Activated CD4-positive, alpha-beta T cell treated with anti-CD3 and anti-CD28 coated beads for 36 hours (primary cell): ENCODE data around the gene LMX1B. TPM values are rescaled to one million over a fixed set of nuclear protein-coding genes. Genes with fewer than 3 reads are reported as not detected.

Experiments used
- ATAC-seq: fragments of 200-7000 bp; cut with Tn5 transposase; one replicate; pipeline ENCODE4 v1.10.0; 2021; ENCODE audit warnings: mild to moderate bottlenecking, moderate library complexity
- CTCF ChIA-PET: fragments of 350-600 bp; sonication (Branson Sonifier 250); formaldehyde crosslinking; loops from one replicate; lab custom pipeline; 2021; ENCODE audit warnings: antibody characterized with exemption; lab: Charles Lee
- POLR2A ChIA-PET: fragments of 350-600 bp; sonication (Branson Sonifier 250); formaldehyde crosslinking; loops from one replicate; lab custom pipeline; 2021; ENCODE audit warnings: antibody characterized with exemption, inconsistent platforms; lab: Charles Lee
- DNase-seq: peaks from one replicate; pipeline ENCODE4 v3.0.0-alpha.2; 2020
- H3K27ac Mint-ChIP-seq: one replicate; pipeline ENCODE4 v1.8.0; 2021; ENCODE audit warnings: mixed read lengths
- H3K27me3 Mint-ChIP-seq: one replicate; pipeline ENCODE4 v1.8.0; 2021; ENCODE audit warnings: mixed read lengths
- H3K36me3 Mint-ChIP-seq: one replicate; pipeline ENCODE4 v1.8.0; 2021; ENCODE audit warnings: low read depth, mixed read lengths
- H3K4me1 Mint-ChIP-seq: one replicate; pipeline ENCODE4 v1.8.0; 2021; ENCODE audit warnings: mixed read lengths
- H3K4me3 Mint-ChIP-seq: one replicate; pipeline ENCODE4 v1.8.0; 2021; ENCODE audit warnings: mild to moderate bottlenecking, moderate library complexity, mixed read lengths
- H3K9me3 Mint-ChIP-seq: one replicate; pipeline ENCODE4 v1.8.0; 2021; ENCODE audit warnings: low read depth, mixed read lengths
- intact Hi-C, 2 experiments: fragments of 100-400 bp; cut with DNase I in 1 of 2; cut with micrococcal nuclease in 1 of 2; formaldehyde crosslinking; loops; one replicate each; pipeline versions ENCODE4 v1.14.2 to v1.15.1; 2022 to 2024; cut with DNase I, micrococcal nuclease
- total RNA-seq, 2 experiments: library from RNA; stranded (reverse); gene quantifications; one replicate each; pipeline ENCODE4 v1.2.3, GENCODE V29; 2021

Gene LMX1B
- total RNA-seq, 2 experiments from 2014 or later = not detected

DNA sequence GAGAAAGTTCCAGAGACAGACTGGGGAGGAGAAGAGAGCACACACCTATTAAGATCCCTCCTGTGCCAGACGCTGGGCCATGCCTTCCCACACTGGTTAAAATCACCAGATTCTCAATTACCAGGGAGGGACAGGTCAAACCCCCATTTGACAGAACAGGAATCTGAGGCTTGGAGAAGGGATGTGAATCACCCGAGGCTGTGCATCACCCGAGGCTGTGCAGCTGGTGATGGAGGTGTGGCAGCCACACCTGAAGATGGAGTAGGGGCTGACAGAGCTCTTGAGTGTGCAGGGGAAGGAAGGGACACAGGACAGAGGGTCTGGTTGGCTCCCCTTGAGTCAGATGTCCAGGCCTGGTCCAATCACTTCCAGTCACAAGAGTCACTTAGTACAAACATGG is 70.6 kb downstream of the LMX1B start:
- ChIA-PET POLR2A (no interaction called here), CTCF (no interaction called here)
- Mint-ChIP-seq H3K9me3 (no peaks in the 10 kb centered on the region), H3K27ac (no peak overlapping the region), H3K4me1 (peaks cover under 1% of the 10 kb centered on the region), H3K36me3 (no peaks in the 10 kb centered on the region), H3K27me3 (peaks cover 61% of the 10 kb centered on the region), H3K4me3 (no peak overlapping the region)
- intact Hi-C loops = no loop called here
- ATAC-seq = no peak
- DNase-seq = no peak

DNA sequence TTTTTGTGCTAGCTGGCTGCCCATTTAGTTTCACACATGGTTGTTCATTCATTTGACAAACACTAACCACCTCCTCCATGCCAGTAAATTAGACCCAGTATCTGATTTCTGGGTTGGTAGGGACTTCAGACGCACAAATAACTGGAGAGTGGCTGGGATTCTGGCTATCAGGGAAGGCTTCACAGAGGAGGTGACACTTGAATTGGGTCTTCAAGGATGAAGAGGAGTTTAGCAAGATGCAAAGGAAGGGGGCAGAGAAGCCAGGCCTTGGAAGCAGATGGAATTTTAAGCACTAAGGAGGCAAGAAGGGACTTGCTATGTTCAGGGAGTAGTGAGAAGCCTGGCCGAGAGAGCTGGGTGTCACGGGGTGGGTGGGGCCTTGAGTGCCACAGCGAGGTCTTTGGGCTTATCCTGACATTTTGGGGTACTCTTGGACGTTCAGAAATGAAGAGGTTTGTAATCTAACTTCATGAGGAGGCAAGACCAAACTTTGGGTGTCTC is 71.3 kb downstream of the LMX1B start:
- Mint-ChIP-seq H3K4me1 (no peaks in the 10 kb centered on the region), H3K36me3 (no peaks in the 10 kb centered on the region), H3K27me3 (peaks cover 59% of the 10 kb centered on the region), H3K27ac (no peak overlapping the region), H3K4me3 (no peak overlapping the region), H3K9me3 (no peaks in the 10 kb centered on the region)
- ATAC-seq (no peak), DNase-seq (no peak)
- intact Hi-C loops = no loop called here
- ChIA-PET POLR2A (no interaction called here), CTCF (no interaction called here)

DNA sequence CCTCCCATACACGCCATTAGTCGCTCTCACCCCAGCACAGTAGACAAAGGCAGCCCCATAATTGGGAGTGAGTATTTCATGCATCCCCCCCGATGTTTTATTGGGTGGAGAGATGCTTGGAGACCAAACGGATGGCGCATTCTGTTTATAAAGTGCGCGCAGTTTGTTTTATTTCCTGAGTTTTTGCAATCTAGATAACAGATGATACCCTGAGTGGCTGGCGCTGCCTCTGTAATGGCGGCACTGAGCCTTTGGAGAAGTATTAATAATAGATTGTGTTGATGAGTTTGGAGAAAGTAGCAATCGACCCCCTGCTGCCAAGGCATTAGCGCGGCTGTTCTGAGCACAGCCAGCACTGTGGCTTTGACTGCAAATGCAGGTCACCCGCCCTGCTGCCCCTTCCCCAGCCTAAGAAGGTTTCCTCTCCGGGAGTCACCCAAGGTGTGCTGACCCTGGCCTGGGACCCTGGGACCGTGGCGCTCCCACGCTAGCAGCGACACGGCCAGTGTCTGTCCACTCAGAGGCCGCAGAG is 74.3 kb downstream of the LMX1B start:
- H3K27me3 Mint-ChIP-seq = peaks cover 47% of the 10 kb centered on the region

DNA sequence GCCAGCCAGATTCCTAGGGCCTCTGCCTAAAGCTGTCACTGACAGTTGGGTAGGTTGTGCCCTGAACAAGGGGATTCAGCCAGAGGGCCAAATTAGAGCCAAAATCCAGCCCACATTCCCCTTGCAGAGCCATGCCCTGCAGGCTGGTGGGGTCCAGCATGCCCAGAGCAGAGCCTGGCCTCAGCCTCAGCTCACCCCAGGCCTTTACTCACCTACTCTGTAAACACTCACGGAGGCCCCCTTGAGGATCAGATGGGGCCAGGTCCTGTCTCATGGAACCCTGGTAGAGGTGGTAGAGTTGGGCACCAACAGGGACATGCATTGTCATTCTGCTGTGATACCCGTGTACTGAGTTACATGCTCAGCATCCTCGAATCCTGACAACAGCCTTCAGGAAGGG is 74.9 kb downstream of the LMX1B start:
- no peak overlapping the region for H3K4me3 Mint-ChIP-seq
- DNase-seq = no peak
- no peak for ATAC-seq
- H3K27ac Mint-ChIP-seq = no peak overlapping the region
- CTCF ChIA-PET = interaction anchor here (0.8 to 2.8 kb wide), 3 partner anchors 11 to 23 kb away, joined by 3 to 15 read pairs (median 4); no protein-coding TSS in a partner anchor
- no peaks in the 10 kb centered on the region for H3K36me3 Mint-ChIP-seq
- H3K9me3 Mint-ChIP-seq = no peaks in the 10 kb centered on the region
- H3K4me1 Mint-ChIP-seq = no peaks in the 10 kb centered on the region
- POLR2A ChIA-PET = no interaction called here
- intact Hi-C loops = no loop called here
- H3K27me3 Mint-ChIP-seq = peaks cover 44% of the 10 kb centered on the region

More for the DNA sequence above, 74.3 kb downstream of the LMX1B start:
- ChIA-PET CTCF (no interaction called here), POLR2A (no interaction called here)
- Mint-ChIP-seq H3K36me3 (no peaks in the 10 kb centered on the region), H3K27ac (no peak overlapping the region), H3K9me3 (no peaks in the 10 kb centered on the region), H3K4me1 (no peaks in the 10 kb centered on the region), H3K4me3 (no peak overlapping the region)
- DNase-seq (no peak), ATAC-seq (no peak)
- intact Hi-C loops = no loop called here

DNA sequence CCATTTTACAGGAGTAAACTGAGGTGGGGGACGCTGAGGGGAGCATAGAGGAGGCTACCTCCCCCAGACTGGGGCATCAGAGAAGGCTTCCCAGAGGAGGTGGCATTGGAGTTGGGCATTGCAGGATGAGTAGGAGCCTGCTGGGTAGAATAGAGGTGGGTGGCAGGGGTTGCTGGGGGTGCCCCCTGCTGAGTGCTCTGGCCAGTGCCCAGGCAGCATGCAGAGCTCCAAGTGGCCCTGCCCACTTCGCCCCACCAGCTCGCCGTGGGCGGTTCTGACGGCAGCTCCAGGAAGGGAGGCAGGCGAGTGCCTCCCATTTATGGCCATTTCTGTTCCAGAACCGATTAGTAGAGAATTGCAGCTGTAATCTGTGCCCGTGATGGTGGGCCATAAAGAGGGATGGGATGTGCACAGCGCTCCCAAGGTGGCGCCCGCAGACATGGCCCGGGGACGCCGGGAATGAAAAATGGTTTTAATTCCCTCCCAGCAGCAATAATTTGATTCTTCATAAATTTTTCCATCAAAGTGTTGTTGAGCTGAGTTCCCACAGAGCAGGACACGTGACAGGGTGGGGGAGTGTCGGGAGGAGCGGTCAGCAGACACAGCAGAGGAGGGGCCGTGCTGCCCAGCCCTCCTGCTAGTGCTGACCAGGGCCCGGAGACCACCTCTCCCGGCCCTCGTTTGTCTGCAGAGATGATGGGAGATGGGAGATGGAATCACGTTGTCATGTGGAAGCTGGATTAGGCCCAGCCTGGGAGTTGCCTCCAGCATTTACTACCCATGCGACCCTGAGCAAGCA is 75.5 kb downstream of the LMX1B start:
- Mint-ChIP-seq H3K27me3 (peaks cover 38% of the 10 kb centered on the region), H3K9me3 (no peaks in the 10 kb centered on the region)
- CTCF ChIA-PET = interaction anchor here (0.6 to 2.8 kb wide), 11 partner anchors 9 to 149 kb away, joined by 3 to 25 read pairs (median 4); partner anchors contain the start of gene LMX1B

DNA sequence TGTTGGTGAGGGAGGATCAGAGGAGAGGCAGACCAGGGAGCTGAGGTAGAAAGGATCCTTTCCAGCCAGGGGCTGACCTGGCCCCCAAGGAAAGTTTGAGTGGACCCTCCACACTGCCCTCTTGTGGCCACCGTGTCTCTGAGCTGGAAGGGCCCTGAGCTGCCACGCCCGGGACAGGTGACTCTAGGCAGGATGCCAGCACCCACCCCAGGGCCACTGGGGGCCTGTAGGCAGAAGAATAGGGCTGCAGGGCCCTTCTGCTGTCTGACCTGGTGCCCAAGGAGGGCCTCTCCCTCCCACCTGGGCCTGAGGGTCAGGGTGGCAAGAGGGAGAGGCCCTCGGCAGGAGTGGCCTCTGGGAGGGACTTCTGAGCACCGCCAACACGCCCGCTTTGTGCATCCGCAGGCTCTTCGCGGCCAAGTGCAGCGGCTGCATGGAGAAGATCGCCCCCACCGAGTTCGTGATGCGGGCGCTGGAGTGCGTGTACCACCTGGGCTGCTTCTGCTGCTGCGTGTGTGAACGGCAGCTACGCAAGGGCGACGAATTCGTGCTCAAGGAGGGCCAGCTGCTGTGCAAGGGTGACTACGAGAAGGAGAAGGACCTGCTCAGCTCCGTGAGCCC is 76.8 kb downstream of the LMX1B start:
- ATAC-seq = peak; percentile 79
- DNase-seq = peak; percentile 79
- no peaks in the 10 kb centered on the region for H3K36me3 Mint-ChIP-seq
- no peaks in the 10 kb centered on the region for H3K4me1 Mint-ChIP-seq
- H3K27ac Mint-ChIP-seq = no peak overlapping the region
- H3K27me3 Mint-ChIP-seq = peaks cover 30% of the 10 kb centered on the region
- intact Hi-C loops = loop anchor here (1.0 kb wide), 1 partner anchor 79 kb away; no protein-coding TSS in a partner anchor
- POLR2A ChIA-PET = no interaction called here
- H3K9me3 Mint-ChIP-seq = no peaks in the 10 kb centered on the region
- H3K4me3 Mint-ChIP-seq = no peak overlapping the region
- CTCF ChIA-PET = interaction anchor here (0.6 to 2.8 kb wide), 22 partner anchors 10 to 1723 kb away, joined by 3 to 25 read pairs (median 4); partner anchors contain the start of gene LMX1B

More for the DNA sequence above, 75.5 kb downstream of the LMX1B start:
- no peak for ATAC-seq
- POLR2A ChIA-PET = no interaction called here
- intact Hi-C loops = no loop called here
- no peaks in the 10 kb centered on the region for H3K36me3 Mint-ChIP-seq
- DNase-seq = no peak
- H3K4me1 Mint-ChIP-seq = no peaks in the 10 kb centered on the region
- no peak overlapping the region for H3K4me3 Mint-ChIP-seq
- H3K27ac Mint-ChIP-seq = no peak overlapping the region

DNA sequence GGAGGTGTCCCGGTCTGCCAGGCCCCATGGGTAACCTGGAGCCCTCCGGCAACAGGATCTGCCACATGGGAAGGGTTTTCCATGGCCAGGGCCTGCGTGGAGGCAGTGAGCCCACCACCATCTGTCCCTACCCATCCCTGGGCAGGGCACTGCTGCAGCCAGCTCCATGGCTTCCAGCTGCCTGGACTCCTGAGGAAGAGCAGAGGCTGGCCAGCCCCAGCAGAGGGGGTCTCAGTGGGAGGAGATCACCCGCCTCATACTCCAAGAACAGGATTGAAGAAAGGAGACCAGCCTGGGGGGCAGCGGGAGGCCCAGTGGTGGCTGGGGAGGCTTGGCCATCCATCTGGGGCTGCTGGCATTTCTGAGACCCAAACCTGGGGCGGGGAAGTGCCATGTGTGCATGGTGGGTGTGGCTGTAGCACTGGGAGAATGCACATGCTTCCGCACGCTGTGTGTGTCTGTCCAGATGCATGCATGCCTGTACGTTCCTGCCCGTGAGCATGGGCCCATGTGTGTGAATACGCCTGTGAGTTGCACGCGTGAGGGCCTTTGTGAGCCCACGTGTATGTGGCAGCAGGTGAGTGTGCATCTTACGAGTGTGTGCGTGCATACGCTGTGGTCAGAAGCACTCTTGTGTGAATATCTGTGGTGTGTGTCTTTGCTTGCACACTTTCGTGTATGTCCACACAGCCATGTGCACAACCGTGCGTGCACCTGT is 78.5 kb downstream of the LMX1B start:
- intact Hi-C loops = no loop called here
- H3K4me3 Mint-ChIP-seq = no peak overlapping the region
- DNase-seq (no peak), ATAC-seq (no peak)
- no peak overlapping the region for H3K27ac Mint-ChIP-seq
- POLR2A ChIA-PET = no interaction called here
- no peaks in the 10 kb centered on the region for H3K9me3 Mint-ChIP-seq
- H3K4me1 Mint-ChIP-seq = no peaks in the 10 kb centered on the region
- H3K36me3 Mint-ChIP-seq = no peaks in the 10 kb centered on the region
- peaks cover 21% of the 10 kb centered on the region for H3K27me3 Mint-ChIP-seq
- CTCF ChIA-PET = interaction anchor here (0.6 kb wide), 1 partner anchor 112 kb away, joined by 3 read pairs; no protein-coding TSS in a partner anchor

DNA sequence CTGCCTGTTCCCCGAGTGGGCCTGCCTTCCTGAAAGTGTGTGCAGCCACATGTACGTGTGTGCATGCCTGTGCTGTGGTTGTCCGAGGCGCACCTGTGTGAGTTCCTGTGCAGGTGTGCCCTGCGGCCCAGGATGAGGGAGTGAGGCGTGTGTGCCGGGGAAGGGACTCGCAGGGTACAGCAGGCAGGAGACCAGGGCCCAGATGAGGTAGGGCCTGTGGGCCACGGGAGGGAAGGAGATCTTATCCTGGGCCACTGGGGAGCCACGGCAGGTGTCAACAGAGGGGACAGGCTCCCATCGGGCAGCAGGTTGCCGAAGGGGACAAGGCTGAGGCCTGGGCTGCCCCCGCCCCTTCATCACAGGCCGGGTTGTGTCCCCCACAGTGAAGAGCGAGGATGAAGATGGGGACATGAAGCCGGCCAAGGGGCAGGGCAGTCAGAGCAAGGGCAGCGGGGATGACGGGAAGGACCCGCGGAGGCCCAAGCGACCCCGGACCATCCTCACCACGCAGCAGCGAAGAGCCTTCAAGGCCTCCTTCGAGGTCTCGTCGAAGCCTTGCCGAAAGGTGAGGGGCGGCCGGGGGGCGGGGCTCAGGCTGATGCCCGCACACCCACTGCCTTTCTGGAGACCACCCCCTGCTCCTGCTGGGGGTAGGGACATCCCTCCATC is 79.2 kb downstream of the LMX1B start:
- Mint-ChIP-seq H3K27me3 (peaks cover 18% of the 10 kb centered on the region), H3K4me1 (no peaks in the 10 kb centered on the region), H3K36me3 (no peaks in the 10 kb centered on the region), H3K9me3 (no peaks in the 10 kb centered on the region), H3K4me3 (no peak overlapping the region), H3K27ac (no peak overlapping the region)
- ChIA-PET POLR2A (no interaction called here), CTCF (no interaction called here)
- intact Hi-C loops = no loop called here
- ATAC-seq (no peak), DNase-seq (peak; percentile 2)

DNA sequence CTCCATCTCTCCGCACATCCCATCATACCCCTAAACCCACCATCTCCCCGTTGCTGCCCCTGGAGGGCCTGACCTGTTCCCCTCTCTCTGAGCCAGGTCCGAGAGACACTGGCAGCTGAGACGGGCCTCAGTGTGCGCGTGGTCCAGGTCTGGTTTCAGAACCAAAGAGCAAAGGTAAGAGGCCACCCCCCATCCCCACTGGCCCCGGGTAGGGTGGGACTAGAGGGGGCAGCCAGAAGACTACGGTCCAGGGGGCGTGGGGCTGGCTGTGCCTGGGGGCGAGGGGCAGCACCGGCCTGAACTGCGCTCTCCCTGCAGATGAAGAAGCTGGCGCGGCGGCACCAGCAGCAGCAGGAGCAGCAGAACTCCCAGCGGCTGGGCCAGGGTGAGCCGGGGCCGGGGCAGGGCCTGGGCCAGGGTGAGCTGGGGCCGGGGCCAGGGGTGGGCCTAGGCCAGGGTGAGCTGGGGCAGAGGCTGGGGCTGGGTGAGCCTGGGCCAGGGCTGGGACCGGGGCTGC is 79.8 kb downstream of the LMX1B start:
- intact Hi-C loops = no loop called here
- POLR2A ChIA-PET = no interaction called here
- H3K36me3 Mint-ChIP-seq = no peaks in the 10 kb centered on the region
- no peak overlapping the region for H3K4me3 Mint-ChIP-seq
- peaks cover 14% of the 10 kb centered on the region for H3K27me3 Mint-ChIP-seq
- H3K27ac Mint-ChIP-seq = no peak overlapping the region
- no peaks in the 10 kb centered on the region for H3K4me1 Mint-ChIP-seq
- H3K9me3 Mint-ChIP-seq = no peaks in the 10 kb centered on the region
- ATAC-seq (no peak), DNase-seq (peak; percentile 1)
- CTCF ChIA-PET = interaction anchor here (1.5 to 1.9 kb wide), 2 partner anchors 10 to 12 kb away, joined by 5 to 12 read pairs; no protein-coding TSS in a partner anchor

DNA sequence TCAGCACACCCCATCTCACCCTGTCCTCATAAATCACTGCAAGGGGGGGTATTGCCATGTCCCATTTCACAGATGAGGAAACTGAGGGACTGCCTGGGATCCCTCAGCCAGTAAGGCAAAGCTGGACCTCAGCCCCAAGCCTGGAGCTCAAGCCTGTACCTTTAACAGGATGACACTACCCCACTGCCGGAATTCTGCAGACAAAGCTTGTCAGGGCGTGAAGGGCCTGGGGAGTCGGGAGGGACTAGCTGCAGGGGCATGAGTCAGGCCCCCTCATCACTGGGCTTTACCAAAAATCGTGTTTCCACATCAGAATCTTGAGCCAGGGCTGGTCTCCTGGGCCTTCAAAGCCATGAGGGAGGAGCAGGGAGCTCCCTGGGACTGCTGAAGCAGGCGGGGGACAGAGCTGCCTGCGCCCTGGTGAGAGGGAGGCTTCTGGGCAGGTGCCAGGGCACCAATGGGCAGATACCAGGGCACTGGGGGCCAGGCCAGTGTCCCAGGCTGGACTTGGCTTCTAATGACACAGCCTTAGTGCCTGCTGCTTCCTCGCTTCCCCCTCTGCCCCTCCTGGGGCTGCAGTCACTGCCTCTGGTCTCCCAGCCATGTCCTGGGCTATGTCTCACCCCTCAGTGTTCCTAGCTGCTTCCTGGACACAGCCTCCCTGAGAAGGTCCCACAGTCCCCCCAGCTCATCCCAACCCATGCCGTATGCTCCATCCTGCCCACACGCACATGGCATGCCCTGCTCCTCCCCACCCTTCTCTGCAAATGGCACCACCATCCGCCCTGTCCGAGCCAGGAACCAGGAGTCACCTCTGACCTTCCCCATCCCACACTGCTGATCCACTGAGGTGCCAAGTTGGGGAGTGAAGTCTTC is 80.7 kb downstream of the LMX1B start:
- ChIA-PET POLR2A (interaction anchor here (0.6 to 0.8 kb wide), 2 partner anchors 17 to 183 kb away, joined by 3 to 4 read pairs; no protein-coding TSS in a partner anchor), CTCF (interaction anchor here (0.6 to 1.9 kb wide), 4 partner anchors 9 to 88 kb away, joined by 3 to 12 read pairs (median 5); no protein-coding TSS in a partner anchor)
- Mint-ChIP-seq H3K27me3 (peaks cover 11% of the 10 kb centered on the region), H3K4me1 (no peaks in the 10 kb centered on the region), H3K36me3 (no peaks in the 10 kb centered on the region), H3K4me3 (no peak overlapping the region), H3K9me3 (no peaks in the 10 kb centered on the region), H3K27ac (no peak overlapping the region)
- intact Hi-C loops = no loop called here
- peak; percentile 3 for DNase-seq
- ATAC-seq = no peak
